Adipocyte (in vitro differentiated cells): ENCODE measurements around the gene RHOT1.
"Not testable (repeated sequence)": the region's sequence is repeated elsewhere in the genome, so short reads cannot be mapped to it uniquely, and the experiment has no call there.

Source experiments
- DNase-seq: peaks from one replicate; pipeline ENCODE4 v3.0.0-alpha.2; 2015; ENCODE audit warnings: low read depth
- H3K27me3 ChIP-seq: replicated peaks from 2 replicates; pipeline ENCODE4 v1.7.0; 2013; ENCODE audit warnings: mild to moderate bottlenecking, low read length, moderate library complexity; ENCODE audit not compliant: control insufficient read depth, insufficient read depth
- H3K36me3 ChIP-seq: 2 replicates; pipeline ENCODE4 v1.7.0; 2013; ENCODE audit warnings: low read length, mild to moderate bottlenecking, moderate library complexity; ENCODE audit not compliant: control insufficient read depth, insufficient read depth, severe bottlenecking
- H3K4me1 ChIP-seq: 2 replicates; pipeline ENCODE4 v1.7.0; 2013; ENCODE audit warnings: mild to moderate bottlenecking, low read length, moderate library complexity; ENCODE audit not compliant: control insufficient read depth, insufficient read depth
- H3K4me3 ChIP-seq: 2 replicates; pipeline ENCODE4 v1.7.0; 2013; ENCODE audit warnings: mild to moderate bottlenecking, low read length, moderate library complexity
- H3K9ac ChIP-seq: 2 replicates; pipeline ENCODE4 v1.7.0; 2013; ENCODE audit warnings: mild to moderate bottlenecking, low read length, moderate library complexity
- H3K9me3 ChIP-seq: 2 replicates; pipeline ENCODE4 v1.7.0; 2013; ENCODE audit warnings: mild to moderate bottlenecking, low read length, moderate library complexity; ENCODE audit not compliant: control insufficient read depth

The RHOT1 gene

DNA sequence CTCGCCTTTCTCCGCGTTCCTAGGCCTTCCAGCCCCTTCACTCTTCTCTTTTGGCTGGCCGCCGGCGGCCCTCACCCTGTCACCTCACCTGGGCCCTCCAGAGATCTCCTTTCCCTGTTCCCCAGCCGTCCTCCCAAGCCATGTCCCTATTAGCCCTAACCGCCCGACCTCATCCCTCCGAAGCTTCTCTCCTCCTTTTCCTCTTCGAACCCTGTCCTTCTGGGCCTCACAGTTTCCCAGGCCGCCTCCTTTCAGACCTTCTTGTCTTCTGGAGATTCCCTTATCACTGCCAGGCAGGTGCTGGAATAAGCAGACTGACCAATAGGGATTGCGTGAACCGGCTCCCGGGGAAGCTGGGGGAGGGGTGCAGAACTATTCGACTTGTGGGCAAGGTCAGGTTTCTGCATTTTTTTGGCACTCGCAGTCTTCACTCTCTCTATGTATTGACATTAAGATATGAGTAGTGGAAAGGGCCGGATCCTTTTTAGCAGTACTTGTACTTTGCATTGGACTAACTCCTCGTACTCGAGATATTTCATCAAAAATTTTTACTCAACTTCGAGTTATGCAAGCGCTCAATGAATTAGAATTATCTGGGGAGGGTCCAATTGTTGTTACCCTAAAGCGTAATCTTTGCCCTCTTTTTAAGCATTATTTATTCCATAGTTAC, 690 bp downstream of the RHOT1 start:
- Histone ChIP-seq H3K4me3 (peak overlapping the region; percentile 100), H3K4me1 (peaks cover 24% of the 10 kb centered on the region), H3K27me3 (no peaks in the 10 kb centered on the region), H3K36me3 (no peaks in the 10 kb centered on the region), H3K9me3 (no peaks in the 10 kb centered on the region), H3K9ac (peak overlapping the region; percentile 97)
- peak; percentile 81 for DNase-seq

DNA sequence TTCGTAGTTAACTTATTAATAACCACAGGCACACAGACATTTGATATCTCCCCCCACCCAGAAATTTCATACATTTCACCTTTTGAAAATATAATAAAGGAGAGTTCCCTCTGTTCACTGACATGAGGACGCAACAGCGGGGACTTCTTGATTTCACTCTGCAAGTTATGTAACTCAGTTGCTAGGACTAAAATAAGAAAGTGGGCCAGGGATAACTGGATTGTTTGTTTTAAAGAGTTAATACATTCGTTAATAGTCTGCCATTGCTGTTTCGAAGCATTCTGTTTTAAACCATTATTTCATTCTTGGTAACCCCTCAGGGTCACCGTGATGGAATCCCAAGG, 1.2 kb downstream of the RHOT1 start:
- Histone ChIP-seq H3K9me3 (no peaks in the 10 kb centered on the region), H3K36me3 (no peaks in the 10 kb centered on the region), H3K4me1 (peaks cover 27% of the 10 kb centered on the region), H3K27me3 (no peaks in the 10 kb centered on the region), H3K4me3 (peak overlapping the region; percentile 100), H3K9ac (peak overlapping the region; percentile 97)
- DNase-seq = no peak

DNA sequence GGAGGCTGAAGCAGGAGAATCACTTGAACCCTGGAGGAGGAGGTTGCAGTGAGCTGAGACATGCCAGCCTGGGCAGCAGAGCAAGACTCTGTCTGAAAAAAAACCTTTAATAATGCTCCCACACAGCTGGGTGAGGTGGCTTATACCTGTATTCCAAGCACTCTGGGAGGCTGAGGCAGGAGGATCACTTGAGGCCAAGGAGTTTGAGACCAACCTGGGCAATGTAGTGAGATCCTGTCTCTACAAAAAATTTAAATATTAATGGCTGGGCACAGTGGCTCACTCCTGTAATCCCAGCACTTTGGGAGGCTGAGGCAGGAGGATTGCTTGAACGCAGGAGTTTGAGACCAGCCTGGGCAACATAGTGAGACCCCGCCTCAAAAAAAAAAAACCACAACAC, 2.1 kb downstream of the RHOT1 start:
- H3K9ac ChIP-seq, H3K36me3 ChIP-seq, H3K9me3 ChIP-seq, H3K27me3 ChIP-seq, DNase-seq, H3K4me3 ChIP-seq: not testable (repeated sequence)
- peaks cover 30% of the 10 kb centered on the region for H3K4me1 ChIP-seq

DNA sequence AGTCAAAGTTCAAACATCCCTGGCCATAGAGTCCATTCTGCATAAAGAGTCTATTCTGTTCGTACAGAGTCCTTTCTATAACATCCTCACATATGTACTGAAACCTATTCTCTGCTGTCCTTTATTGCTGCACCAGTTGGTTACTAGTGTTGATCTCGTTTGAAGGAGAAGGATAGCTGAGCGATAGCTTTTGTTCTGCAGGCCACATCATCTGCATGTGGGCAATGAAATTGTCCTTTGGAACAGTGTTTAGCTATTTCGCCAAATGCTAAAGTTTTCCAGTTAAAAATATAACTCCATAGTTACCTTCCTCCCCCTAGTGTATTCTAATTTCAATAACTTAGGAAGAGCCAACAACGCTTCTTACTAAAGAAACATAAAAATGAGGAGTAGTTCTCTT, 6.0 kb downstream of the RHOT1 start:
- Histone ChIP-seq H3K4me1 (peaks cover 25% of the 10 kb centered on the region), H3K9ac (no peak overlapping the region), H3K9me3 (no peaks in the 10 kb centered on the region), H3K4me3 (no peak overlapping the region), H3K27me3 (no peaks in the 10 kb centered on the region), H3K36me3 (peaks cover 5% of the 10 kb centered on the region)
- no peak for DNase-seq

DNA sequence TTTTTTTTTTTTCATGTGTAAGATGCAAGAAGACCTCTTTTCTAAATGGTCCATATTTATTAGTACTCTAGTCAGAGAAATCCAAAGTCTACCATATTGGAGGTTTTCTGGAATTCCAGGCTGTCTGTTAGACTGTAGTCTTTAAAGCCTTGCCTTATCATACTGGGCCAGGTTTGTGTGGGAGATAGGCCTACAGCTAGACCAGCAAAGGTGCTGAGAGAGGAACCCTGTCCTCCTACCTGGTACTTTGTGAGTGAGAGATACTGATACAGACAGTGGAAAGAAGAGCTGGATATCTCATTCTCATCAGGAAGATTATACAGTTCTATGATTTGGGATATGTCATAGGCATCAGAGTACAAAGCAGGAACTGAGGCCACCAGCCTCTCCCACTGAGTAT, 8.1 kb downstream of the RHOT1 start:
- H3K9me3 ChIP-seq = no peaks in the 10 kb centered on the region
- H3K36me3 ChIP-seq = peaks cover 12% of the 10 kb centered on the region
- no peaks in the 10 kb centered on the region for H3K27me3 ChIP-seq
- no peak overlapping the region for H3K4me3 ChIP-seq
- no peak for DNase-seq
- H3K4me1 ChIP-seq = peaks cover 12% of the 10 kb centered on the region
- H3K9ac ChIP-seq = no peak overlapping the region

DNA sequence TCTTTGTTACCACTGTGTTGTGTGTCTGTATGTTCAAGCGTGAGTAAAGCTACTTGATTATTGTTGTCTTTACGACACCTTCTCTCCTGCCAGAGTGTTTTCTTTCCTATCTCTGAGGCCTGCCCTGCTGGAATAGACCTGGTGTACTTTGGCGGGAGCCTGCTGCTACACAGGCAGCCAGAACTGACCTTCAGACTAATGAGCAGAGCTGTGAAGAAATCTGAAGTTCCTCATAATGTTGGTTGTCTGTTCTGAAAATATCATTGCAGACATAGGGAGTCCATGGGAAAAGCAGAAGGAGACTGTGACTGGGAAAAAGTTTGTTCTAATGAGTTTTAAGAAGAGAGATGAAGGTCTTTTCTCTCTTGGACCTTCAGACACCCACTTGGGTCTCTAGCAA, 9.8 kb downstream of the RHOT1 start:
- H3K27me3 ChIP-seq = no peaks in the 10 kb centered on the region
- H3K4me3 ChIP-seq = no peak overlapping the region
- H3K9me3 ChIP-seq = no peaks in the 10 kb centered on the region
- DNase-seq = no peak
- H3K4me1 ChIP-seq = peaks cover 21% of the 10 kb centered on the region
- H3K9ac ChIP-seq = no peak overlapping the region
- H3K36me3 ChIP-seq = peaks cover 15% of the 10 kb centered on the region

DNA sequence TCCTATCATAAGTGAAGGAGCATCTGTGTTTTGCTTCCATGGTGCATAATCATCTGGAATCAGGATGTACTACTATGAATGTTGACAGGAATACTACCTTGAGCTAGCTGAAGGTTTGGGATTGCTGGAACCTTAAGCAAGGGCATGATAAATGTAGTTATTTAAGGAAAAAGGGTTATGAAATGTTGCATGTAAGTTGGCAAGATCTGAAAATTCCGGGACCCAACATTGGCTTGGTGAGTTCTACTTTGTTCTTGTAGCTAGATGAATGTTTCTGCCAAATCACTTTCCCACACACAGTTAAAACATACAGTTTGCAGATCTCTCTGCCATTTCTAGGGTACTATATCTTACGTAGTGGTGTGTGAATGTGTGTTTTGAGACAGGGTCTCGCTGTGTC, 13.6 kb downstream of the RHOT1 start:
- H3K9me3 ChIP-seq = no peaks in the 10 kb centered on the region
- H3K4me3 ChIP-seq = no peak overlapping the region
- no peaks in the 10 kb centered on the region for H3K27me3 ChIP-seq
- H3K36me3 ChIP-seq = peaks cover 25% of the 10 kb centered on the region
- DNase-seq = no peak
- H3K4me1 ChIP-seq = peaks cover 20% of the 10 kb centered on the region
- no peak overlapping the region for H3K9ac ChIP-seq

DNA sequence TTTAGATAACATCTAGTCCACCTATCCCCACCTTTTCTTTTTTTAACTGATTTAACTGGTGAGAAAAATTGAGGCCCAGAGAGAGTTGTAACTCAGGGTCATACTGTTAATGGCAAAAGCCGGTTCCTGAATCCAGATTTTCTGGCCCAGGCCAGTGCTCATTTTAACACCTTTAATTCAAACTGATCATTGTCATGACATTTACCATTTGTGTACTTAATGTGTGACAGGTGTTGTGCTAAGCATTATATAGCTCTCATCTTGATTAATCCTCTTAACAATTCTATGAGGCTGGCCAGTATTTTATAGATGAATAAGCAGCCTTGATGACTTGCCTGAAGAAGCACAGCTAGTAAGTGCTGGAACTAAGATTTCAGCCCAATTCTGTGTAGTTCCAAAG, 14.4 kb downstream of the RHOT1 start:
- no peak overlapping the region for H3K4me3 ChIP-seq
- no peak overlapping the region for H3K9ac ChIP-seq
- H3K4me1 ChIP-seq = peaks cover 21% of the 10 kb centered on the region
- no peak for DNase-seq
- H3K36me3 ChIP-seq = peaks cover 29% of the 10 kb centered on the region
- no peaks in the 10 kb centered on the region for H3K9me3 ChIP-seq
- H3K27me3 ChIP-seq = no peaks in the 10 kb centered on the region

DNA sequence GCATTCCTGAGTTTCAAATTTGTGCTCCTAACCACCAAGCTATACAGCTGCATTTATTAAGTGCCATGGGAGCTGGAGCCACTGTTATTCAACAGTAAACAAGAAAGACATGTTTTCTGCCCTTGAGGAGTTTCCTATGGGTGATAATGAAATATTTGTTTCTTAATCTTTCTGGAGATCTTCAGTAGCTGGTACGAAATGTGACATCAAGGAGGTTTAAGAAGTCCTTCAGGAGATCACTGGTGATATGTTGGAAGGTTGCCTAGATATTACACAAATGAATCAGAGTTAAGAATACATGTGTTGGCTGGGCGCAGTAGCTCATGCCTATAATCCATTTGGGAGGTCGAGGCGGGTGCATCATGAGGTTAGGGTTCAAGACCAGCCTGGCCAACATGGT, 14.9 kb downstream of the RHOT1 start:
- no peak overlapping the region for H3K4me3 ChIP-seq
- H3K9me3 ChIP-seq = no peaks in the 10 kb centered on the region
- peak; percentile 24 for DNase-seq
- peaks cover 29% of the 10 kb centered on the region for H3K36me3 ChIP-seq
- H3K9ac ChIP-seq = no peak overlapping the region
- no peaks in the 10 kb centered on the region for H3K27me3 ChIP-seq
- H3K4me1 ChIP-seq = peaks cover 24% of the 10 kb centered on the region

DNA sequence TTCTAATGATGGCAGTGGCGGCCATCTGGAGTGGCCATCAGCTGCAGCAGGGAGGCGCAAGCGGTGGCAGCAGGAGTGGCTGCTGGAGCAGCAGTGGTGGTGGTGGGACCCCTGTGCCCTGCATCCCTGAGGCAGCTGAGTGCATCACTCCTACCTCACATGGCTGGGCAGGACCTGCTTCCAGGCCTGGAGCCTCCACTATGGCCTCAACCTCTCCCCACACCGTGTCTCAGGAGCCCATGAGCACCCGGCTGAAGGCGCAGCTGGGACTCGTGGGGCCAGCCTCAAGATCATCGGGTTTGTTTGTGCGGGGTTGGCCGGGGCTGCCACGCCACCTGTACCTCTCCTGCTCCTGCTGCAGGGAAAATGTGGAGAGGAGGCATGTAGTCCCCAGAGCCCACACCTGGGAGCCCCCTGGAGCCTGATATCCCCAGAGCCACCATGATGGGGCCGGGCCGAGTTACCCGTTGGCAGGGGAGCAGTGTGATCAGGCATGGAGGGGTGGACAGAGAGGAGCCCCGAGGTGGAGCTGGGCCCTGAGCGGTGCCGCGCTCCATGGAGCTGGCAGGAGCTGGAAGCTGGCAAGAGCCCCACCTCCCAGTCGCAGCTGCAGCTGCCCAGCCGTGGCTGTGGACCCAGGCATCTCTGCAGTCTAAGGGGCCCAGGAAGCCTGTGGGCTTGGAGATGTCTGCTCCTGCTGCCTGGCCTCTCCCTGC, 16.7 kb downstream of the RHOT1 start:
- H3K4me3 ChIP-seq = no peak overlapping the region
- no peaks in the 10 kb centered on the region for H3K27me3 ChIP-seq
- H3K36me3 ChIP-seq = peaks cover 17% of the 10 kb centered on the region
- no peak overlapping the region for H3K9ac ChIP-seq
- no peak for DNase-seq
- H3K9me3 ChIP-seq = no peaks in the 10 kb centered on the region
- peaks cover 25% of the 10 kb centered on the region for H3K4me1 ChIP-seq

DNA sequence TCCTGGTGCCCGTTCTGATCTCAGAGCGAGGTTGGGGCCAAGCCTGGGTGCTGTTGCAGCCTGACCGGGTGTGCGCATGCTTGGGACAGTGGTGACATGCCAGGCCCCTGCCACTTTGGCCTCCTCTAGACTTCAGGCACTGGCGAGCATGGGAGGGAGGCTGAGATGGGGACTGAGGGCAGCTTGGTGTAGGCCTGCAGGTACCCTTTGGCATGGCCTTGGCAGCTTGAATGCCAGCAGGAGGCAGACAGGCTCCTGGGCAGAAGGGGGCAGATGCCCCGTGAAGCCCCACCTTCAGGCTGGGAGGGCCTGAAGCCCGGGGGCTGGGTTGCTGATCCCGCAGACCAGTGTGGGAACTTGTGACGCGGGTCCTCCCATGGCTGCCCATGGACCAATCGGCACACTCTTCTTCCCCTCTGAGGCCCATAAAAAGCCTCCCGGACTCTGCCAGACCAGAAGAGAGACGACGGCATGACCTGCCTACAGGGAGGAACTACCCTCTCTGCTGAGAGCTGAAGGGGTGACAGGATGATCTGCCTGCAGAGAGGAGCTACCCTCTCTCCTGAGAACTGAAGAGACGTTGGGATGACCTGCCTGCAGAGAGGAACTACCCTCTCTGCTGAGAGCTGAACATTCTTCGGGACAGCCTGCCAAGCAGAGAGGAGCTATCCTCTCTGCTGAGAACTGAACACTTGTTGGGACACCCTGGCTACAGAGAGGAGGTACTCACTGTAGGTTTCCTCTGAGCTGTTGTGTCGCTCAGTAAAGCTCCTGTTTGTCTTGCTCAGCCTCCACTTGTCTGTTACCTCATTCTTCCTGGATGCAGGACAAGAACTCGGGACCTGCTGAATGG, 17.5 kb downstream of the RHOT1 start:
- Histone ChIP-seq H3K36me3 (peaks cover 17% of the 10 kb centered on the region), H3K27me3 (no peaks in the 10 kb centered on the region), H3K4me1 (peaks cover 25% of the 10 kb centered on the region)

More for the DNA sequence above, 17.5 kb downstream of the RHOT1 start:
- H3K9ac ChIP-seq = no peak overlapping the region
- H3K9me3 ChIP-seq = no peaks in the 10 kb centered on the region
- H3K4me3 ChIP-seq = no peak overlapping the region
- DNase-seq = no peak
